ENCODE results near the gene TINCR.

GRCh38 chr19:5522106-5522505, 45.6 kb downstream of the TINCR start:
- TF ChIP-seq CTCF (conservative IDR thresholded peaks at IDR 0.05 in 1 of 2, IDR thresholded peaks at IDR 0.05 in 1 of 2; ENCODE audit: extremely low read depth in 1 of 2, insufficient read depth in 1 of 2, low read depth in 1 of 2, low read length in 2 of 2) = no peak
- TF ChIP-seq EZH2 (IDR thresholded peaks at IDR 0.05; ENCODE audit: borderline replicate concordance, low read length) = no peak
